Sigmoid colon (tissue), 7 donors: ENCODE data around the gene AIM2. TPM values are rescaled to one million over a fixed set of nuclear protein-coding genes. Genes with fewer than 3 reads are reported as not detected.
"Not testable (repeated sequence)": the region's sequence is repeated elsewhere in the genome, so short reads cannot be mapped to it uniquely, and the experiment has no call there.

Experiments used
- DNase-seq: peaks from one replicate; pipeline ENCODE4 v3.0.0-alpha.2; 2019
- H3K27ac ChIP-seq, 4 donors: fragments of 200-600 bp; sonication (generic); one replicate each; pipeline ENCODE4 v1.5.1; 2016 to 2019; ENCODE audit warnings: mild to moderate bottlenecking in 1 of 4
- H3K27me3 ChIP-seq, 3 donors: fragments of 200-600 bp; sonication (generic); one replicate each; pipeline ENCODE4 v1.5.1; 2019; ENCODE audit warnings: mild to moderate bottlenecking in 1 of 3
- H3K36me3 ChIP-seq, 4 donors: fragments of 200-600 bp; sonication (generic); one replicate each; pipeline ENCODE4 v1.5.1; 2016 to 2019
- H3K4me1 ChIP-seq, 4 donors: fragments of 200-600 bp; sonication (generic); one replicate each; pipeline ENCODE4 v1.5.1; 2017 to 2019
- H3K4me3 ChIP-seq, 4 donors: fragments of 200-600 bp; sonication (generic); one replicate each; pipeline ENCODE4 v1.5.1; 2017 to 2019; ENCODE audit warnings: mild to moderate bottlenecking in 2 of 4, moderate library complexity in 1 of 4
- H3K9me3 ChIP-seq, 4 donors: fragments of 200-600 bp in 3 of 4; sonication (generic) in 3 of 4; one replicate each; pipeline versions ENCODE4 v1.5.1 to v1.6.1; 2013 to 2019
- CTCF ChIP-seq, 4 experiments: fragments of 450-650 bp in 3 of 4; fragments of 200-600 bp in 1 of 4; IDR thresholded peaks; one replicate each; pipeline ENCODE4 v1.5.1; 2016 to 2019; ENCODE audit warnings: antibody characterized with exemption in 4 of 4, mild to moderate bottlenecking in 3 of 4, moderate library complexity in 2 of 4
- EP300 ChIP-seq, 4 donors: sonication (generic); formaldehyde crosslinking; IDR thresholded peaks; one replicate each; pipeline ENCODE4 v1.6.1; 2017; ENCODE audit warnings: antibody characterized with exemption in 4 of 4
- POLR2A ChIP-seq, 2 donors: fragments of 450-650 bp; IDR thresholded peaks; one replicate each; pipeline ENCODE4 v1.6.1; 2016; ENCODE audit warnings: antibody characterized with exemption in 2 of 2, mild to moderate bottlenecking in 2 of 2, moderate library complexity in 2 of 2
- POLR2AphosphoS5 ChIP-seq, 4 donors: sonication (generic); formaldehyde crosslinking; IDR thresholded peaks; one replicate each; pipeline ENCODE4 v1.6.1; 2017; ENCODE audit warnings: antibody characterized with exemption in 4 of 4
- WGBS, 2 donors: extraction: QIAGEN DNeasy Blood & Tissue Kit; methylation state at CpG; one replicate each; pipeline ENCODE4 v1.1.7; 2013; 5-methylcytosine and 5-hydroxymethylcytosine counted together
- intact Hi-C: fragments of 100-400 bp; cut with DNase I; formaldehyde crosslinking; loops from one replicate; pipeline ENCODE4 v1.15.1; 2023
- polyA plus RNA-seq, 3 donors: library from polyadenylated mRNA; stranded (reverse); fragments of 200-250 nt; gene quantifications; one replicate each; pipeline ENCODE4 v1.2.3, GENCODE V29; 2013
- total RNA-seq, 4 donors: library from RNA; depleted of rRNA; stranded (reverse); fragments of >200 nt; gene quantifications; one replicate each; pipeline ENCODE4 v1.1.0, GENCODE V29; 2016
- donor health status: healthy with polysubstance abuse.
- donor health status: Bipolar disorder and iron deficiency.
- donor health status: healthy.

AIM2 gene
- total and polyA plus RNA-seq, 7 donors: 1.6 to 5.3 (median 3.3) TPM; not detected in 4

- Histone ChIP-seq H3K27me3 (no peaks in the 10 kb centered on the region), H3K4me3 (no peak overlapping the region), H3K9me3 (no peaks in the 10 kb centered on the region), H3K36me3 (peaks cover 0 to 56% (median 6%) of the 10 kb centered on the region in 4 donors), H3K4me1 (peaks cover 0 to 12% (median 2%) of the 10 kb centered on the region in 4 donors), H3K27ac (no peak overlapping the region)
- 75 to 79% methylated on average over 3 of the region's 3 CpGs for WGBS, 2 donors
- no peak for TF ChIP-seq POLR2A (IDR thresholded peaks at IDR 0.05)
- TF ChIP-seq POLR2AphosphoS5 (IDR thresholded peaks at IDR 0.05): no peak
- TF ChIP-seq CTCF (IDR thresholded peaks at IDR 0.05): no peak
- no peak for TF ChIP-seq EP300 (IDR thresholded peaks at IDR 0.05)
- no peak for DNase-seq
- intact Hi-C loops: no loop called here
These were observed 45.6 kb downstream of the AIM2 start for GRCh38 chr1:159030877-159031447.

- intact Hi-C loops: no loop called here
- Histone ChIP-seq H3K27me3 (no peaks in the 10 kb centered on the region), H3K9me3 (no peaks in the 10 kb centered on the region), H3K27ac (no peak overlapping the region), H3K4me1 (peaks cover 0 to 12% (median 2%) of the 10 kb centered on the region in 4 donors), H3K4me3 (no peak overlapping the region), H3K36me3 (peaks cover 0 to 56% (median 6%) of the 10 kb centered on the region in 4 donors)
- TF ChIP-seq POLR2A (IDR thresholded peaks at IDR 0.05): no peak
- no peak for TF ChIP-seq CTCF (IDR thresholded peaks at IDR 0.05)
- no peak for TF ChIP-seq POLR2AphosphoS5 (IDR thresholded peaks at IDR 0.05)
- no peak for TF ChIP-seq EP300 (IDR thresholded peaks at IDR 0.05)
- whole genome bisulfite sequencing, 2 donors: 87 to 94% methylated on average over 1 of the region's 1 CpG
- DNase-seq: no peak
These were observed 46.3 kb downstream of the AIM2 start for GRCh38 chr1:159030311-159030710.

- WGBS, 2 donors: 65 to 80% methylated on average over 2 of the region's 2 CpGs
- H3K4me3 ChIP-seq, H3K27me3 ChIP-seq, H3K27ac ChIP-seq, DNase-seq, H3K9me3 ChIP-seq, intact Hi-C loops: not testable (repeated sequence)
- peaks cover 0 to 12% (median 2%) of the 10 kb centered on the region in 4 donors for H3K4me1 ChIP-seq
- peaks cover 0 to 27% (median 0%) of the 10 kb centered on the region in 4 donors for H3K36me3 ChIP-seq
These were observed 49.7 kb downstream of the AIM2 start for GRCh38 chr1:159026841-159027240.

GRCh38 chr1:159025043-159025442, 51.5 kb downstream of the AIM2 start:
- peaks cover 0 to 7% (median 0%) of the 10 kb centered on the region in 4 donors for H3K4me1 ChIP-seq

GRCh38 chr1:159023723-159024122, 52.8 kb downstream of the AIM2 start:
- Histone ChIP-seq H3K36me3 (peaks cover 0 to 30% (median 1%) of the 10 kb centered on the region in 4 donors), H3K27me3 (no peaks in the 10 kb centered on the region), H3K4me3 (no peak overlapping the region), H3K4me1 (peaks cover 0 to 3% (median 0%) of the 10 kb centered on the region in 4 donors), H3K27ac (no peak overlapping the region), H3K9me3 (no peaks in the 10 kb centered on the region)
- DNase-seq: no peak
- intact Hi-C loops: no loop called here
- TF ChIP-seq POLR2A (IDR thresholded peaks at IDR 0.05) (no peak), EP300 (IDR thresholded peaks at IDR 0.05) (no peak), POLR2AphosphoS5 (IDR thresholded peaks at IDR 0.05) (no peak), CTCF (IDR thresholded peaks at IDR 0.05) (no peak)
- WGBS, 2 donors: 93 to 94% methylated on average over 10 of the region's 10 CpGs

More at GRCh38 chr1:159025043-159025442, 51.5 kb downstream of the AIM2 start:
- Histone ChIP-seq H3K9me3 (no peaks in the 10 kb centered on the region), H3K27ac (no peak overlapping the region), H3K4me3 (no peak overlapping the region), H3K27me3 (no peaks in the 10 kb centered on the region), H3K36me3 (peaks cover 0 to 17% (median 1%) of the 10 kb centered on the region in 4 donors)
- no peak for DNase-seq
- intact Hi-C loops: no loop called here
- WGBS, 2 donors: 96 to 97% methylated on average over 7 of the region's 7 CpGs
- TF ChIP-seq EP300 (IDR thresholded peaks at IDR 0.05) (no peak), CTCF (IDR thresholded peaks at IDR 0.05) (no peak), POLR2AphosphoS5 (IDR thresholded peaks at IDR 0.05) (no peak), POLR2A (IDR thresholded peaks at IDR 0.05) (no peak)
